ENCODE data around the gene PKNOX2.

- TF ChIP-seq BCL11A (IDR thresholded peaks at IDR 0.05; ENCODE audit: low read depth in 2 of 2, low read length in 2 of 2) (no peak), CTCF (IDR thresholded peaks at IDR 0.05; ENCODE audit: control extremely low read depth in 1 of 3, insufficient read depth in 1 of 3, low read depth in 1 of 3, low read length in 3 of 3) (no peak), RBBP5 (IDR thresholded peaks at IDR 0.05; ENCODE audit: borderline replicate concordance, low read depth, low read length) (no peak), JUND (IDR thresholded peaks at IDR 0.05; ENCODE audit: low read length) (no peak), KDM1A (IDR thresholded peaks at IDR 0.05; ENCODE audit: borderline replicate concordance, low read length) (no peak), JUN (IDR thresholded peaks at IDR 0.05; ENCODE audit: low read depth, low read length) (no peak), POLR2A (IDR thresholded peaks at IDR 0.05; ENCODE audit: control extremely low read depth in 1 of 2, low read depth in 2 of 2, low read length in 2 of 2) (no peak), EGR1 (IDR thresholded peaks at IDR 0.05; ENCODE audit: borderline replicate concordance, low read depth, low read length) (no peak)
Measured at GRCh38 chr11:125167954-125168835, 3.6 kb downstream of the PKNOX2 start.

All from H1 (cell line).